Hematopoietic multipotent progenitor cell (in vitro differentiated cells): ENCODE results near the gene HNRNPA2B1. TPM values are rescaled to one million over a fixed set of nuclear protein-coding genes. Genes with fewer than 3 reads are reported as not detected.
"Not testable (repeated sequence)": the region's sequence is repeated elsewhere in the genome, so short reads cannot be mapped to it uniquely, and the experiment has no call there.

Experiments
- DNase-seq, 3 donors: peaks; one replicate each; pipeline ENCODE4 v3.0.0-alpha.2; 2011 to 2015; ENCODE audit warnings: low read depth in 2 of 3, low spot score in 2 of 3
- total RNA-seq: library from RNA; depleted of rRNA; stranded (reverse); fragments of >200 nt; gene quantifications from one replicate; pipeline ENCODE4 v1.2.3, GENCODE V29; 2012

The HNRNPA2B1 gene
- total RNA-seq, 1 donor: 89.9 TPM

DNA sequence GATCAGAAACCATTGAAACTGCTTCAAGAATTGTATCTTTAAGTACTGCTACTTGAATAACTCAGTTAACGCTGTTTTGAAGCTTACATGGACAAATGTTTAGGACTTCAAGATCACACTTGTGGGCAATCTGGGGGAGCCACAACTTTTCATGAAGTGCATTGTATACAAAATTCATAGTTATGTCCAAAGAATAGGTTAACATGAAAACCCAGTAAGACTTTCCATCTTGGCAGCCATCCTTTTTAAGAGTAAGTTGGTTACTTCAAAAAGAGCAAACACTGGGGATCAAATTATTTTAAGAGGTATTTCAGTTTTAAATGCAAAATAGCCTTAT is 14.7 kb downstream of the HNRNPA2B1 start:
- DNase-seq: no peak

DNA sequence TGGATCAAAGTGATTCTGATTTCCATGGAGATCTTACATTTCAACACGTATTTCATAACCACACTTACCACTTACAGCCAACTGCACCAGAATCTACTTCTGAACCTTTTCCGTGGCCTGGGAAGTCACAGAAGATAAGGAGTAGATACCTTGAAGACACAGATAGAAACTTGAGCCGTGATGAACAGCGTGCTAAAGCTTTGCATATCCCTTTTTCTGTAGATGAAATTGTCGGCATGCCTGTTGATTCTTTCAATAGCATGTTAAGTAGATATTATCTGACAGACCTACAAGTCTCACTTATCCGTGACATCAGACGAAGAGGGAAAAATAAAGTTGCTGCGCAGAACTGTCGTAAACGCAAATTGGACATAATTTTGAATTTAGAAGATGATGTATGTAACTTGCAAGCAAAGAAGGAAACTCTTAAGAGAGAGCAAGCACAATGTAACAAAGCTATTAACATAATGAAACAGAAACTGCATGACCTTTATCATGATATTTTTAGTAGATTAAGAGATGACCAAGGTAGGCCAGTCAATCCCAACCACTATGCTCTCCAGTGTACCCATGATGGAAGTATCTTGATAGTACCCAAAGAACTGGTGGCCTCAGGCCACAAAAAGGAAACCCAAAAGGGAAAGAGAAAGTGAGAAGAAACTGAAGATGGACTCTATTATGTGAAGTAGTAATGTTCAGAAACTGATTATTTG is 15.3 kb downstream of the HNRNPA2B1 start:
- DNase-seq: peak in 1 of 3 donors; percentile 42

DNA sequence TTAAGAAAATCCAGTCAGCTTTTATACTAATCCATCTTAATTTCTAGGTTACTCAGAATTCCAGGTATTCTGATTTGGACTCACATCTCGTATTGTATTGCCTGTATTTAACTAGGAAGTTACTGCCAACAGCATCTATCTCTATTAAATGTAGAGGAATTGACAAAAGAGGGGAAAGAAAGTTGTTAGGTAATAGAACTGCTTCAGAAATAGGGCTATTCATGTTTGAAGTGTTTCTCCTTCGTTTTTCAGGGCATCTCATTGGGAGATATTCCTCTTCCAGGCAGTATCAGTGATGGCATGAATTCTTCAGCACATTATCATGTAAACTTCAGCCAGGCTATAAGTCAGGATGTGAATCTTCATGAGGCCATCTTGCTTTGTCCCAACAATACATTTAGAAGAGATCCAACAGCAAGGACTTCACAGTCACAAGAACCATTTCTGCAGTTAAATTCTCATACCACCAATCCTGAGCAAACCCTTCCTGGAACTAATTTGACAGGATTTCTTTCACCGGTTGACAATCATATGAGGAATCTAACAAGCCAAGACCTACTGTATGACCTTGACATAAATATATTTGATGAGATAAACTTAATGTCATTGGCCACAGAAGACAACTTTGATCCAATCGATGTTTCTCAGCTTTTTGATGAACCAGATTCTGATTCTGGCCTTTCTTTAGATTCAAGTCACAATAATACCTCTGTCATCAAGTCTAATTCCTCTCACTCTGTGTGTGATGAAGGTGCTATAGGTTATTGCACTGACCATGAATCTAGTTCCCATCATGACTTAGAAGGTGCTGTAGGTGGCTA is 16.1 kb downstream of the HNRNPA2B1 start:
- DNase-seq: not testable (repeated sequence)

DNA sequence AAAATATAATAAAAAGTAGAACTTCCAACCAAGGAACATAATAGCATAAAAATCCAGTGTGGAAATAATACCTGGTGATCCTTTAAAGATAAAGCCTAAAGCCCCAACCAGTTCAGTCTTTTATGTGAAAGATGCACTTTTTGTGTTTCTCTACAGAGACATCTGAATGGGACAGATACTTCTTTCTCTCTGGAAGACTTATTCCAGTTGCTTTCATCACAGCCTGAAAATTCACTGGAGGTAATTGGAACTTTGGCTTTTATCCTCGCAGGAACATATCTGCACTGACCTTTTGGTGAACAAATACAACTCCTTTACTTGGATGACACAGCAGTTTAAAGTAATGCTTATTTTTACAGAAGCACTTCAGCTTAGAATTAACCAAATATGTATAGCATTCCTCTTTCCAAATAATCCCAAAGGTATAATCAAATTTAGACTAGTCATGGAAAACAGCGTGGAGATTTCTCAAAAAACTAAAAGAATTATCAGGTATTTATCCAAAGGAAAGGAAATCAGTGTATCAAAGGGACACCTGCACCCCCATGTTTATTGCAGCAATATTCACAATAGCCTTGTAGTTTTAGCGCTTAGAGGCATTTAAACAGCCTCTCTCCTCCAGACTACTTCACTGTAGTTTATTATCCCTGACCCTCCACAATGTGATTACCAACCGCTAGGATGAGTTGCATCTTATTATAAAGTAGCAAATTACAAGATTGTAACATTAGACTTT is 16.8 kb downstream of the HNRNPA2B1 start:
- no peak for DNase-seq

DNA sequence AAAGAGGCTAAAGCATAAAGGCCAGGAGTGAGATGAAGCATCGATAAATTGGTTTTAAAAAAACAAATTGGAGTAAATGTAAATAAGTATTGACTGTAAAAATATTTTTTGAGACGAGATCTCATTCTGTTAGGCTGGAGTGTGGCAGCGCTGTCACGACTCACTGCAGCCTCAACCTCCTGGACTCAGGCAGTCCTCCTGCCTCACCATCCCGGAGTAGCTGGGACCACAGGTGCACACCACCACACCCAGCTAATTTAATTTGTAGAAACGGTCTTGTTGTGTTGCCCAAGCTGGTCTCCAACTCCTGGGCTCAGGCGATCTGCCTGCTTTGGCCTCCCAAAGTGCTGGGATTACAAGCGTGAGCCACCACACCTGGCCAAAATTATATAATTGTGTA is 17.8 kb downstream of the HNRNPA2B1 start:
- DNase-seq: no peak

DNA sequence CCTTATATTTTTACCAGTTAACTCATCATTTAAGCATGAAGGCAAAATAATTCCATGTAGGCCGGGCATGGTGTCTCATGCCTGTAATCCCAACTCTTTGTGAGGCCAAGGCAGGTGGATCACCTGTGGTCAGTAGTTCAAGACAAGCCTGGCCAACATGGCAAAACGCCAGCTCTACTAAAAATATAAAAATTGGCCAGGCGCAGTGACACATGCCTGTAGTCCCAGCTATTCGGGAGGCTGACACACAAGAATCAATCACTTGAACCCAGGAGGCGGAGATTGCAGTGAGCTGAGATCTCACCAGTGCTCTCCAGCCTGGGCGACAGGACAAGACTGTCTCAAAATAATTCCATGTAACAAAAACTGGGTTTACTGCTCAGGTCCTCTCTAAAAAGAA is 18.3 kb downstream of the HNRNPA2B1 start:
- DNase-seq: no peak

DNA sequence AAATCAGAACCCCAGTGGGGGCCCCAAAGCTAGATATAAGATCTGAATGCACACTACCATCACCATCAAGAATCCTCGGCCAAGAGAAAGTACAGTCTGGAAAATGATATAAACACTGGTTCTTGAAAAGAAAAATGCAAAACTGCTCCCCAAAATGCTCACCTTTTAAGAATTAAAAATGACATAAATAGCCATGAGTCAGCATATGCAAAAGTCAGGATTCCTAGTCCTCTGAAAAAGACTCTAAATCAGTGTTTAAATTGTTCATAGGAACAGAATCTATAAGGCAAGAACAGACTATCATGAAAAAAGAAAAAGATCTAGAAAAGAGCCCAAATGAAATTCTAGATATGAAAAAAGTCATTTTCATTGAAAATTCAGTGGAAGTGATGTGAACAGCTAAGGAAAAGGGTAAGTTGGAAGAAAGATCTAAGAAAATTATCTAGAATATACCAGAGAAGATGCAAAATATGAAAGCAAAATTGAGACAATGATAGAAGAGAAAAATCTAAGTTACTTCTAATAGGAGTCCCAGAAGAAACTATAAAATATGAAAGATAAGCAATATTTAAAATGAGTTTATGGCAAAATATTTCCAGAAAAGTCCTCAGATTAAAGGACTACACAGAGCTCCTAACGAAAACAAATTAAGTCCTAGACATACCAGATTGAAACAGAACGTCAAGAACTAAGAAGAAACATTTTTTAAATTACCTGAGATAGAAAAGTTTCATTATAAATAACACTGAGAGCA is 18.9 kb downstream of the HNRNPA2B1 start:
- no peak for DNase-seq

DNA sequence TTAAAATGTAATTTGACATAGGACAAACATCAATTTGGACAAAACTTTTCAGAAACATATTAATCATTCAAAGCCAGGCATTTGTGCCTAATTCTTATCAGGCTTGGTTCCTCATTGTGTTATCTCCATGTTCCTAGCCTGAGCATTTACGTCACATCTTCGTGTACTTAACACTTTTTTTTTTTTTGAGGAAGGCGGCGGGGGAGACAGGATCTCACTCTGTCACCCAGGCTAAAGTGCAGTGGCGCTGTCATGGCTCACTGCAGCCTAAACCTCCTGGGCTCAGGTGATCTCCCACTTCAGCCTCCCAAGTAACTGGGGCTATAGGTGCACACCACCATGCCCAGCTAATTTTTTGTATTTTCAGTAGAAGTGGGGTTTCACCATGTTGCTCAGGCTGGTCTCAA is 19.8 kb downstream of the HNRNPA2B1 start:
- DNase-seq: peak in 2 of 3 donors; percentile 49 to 57

DNA sequence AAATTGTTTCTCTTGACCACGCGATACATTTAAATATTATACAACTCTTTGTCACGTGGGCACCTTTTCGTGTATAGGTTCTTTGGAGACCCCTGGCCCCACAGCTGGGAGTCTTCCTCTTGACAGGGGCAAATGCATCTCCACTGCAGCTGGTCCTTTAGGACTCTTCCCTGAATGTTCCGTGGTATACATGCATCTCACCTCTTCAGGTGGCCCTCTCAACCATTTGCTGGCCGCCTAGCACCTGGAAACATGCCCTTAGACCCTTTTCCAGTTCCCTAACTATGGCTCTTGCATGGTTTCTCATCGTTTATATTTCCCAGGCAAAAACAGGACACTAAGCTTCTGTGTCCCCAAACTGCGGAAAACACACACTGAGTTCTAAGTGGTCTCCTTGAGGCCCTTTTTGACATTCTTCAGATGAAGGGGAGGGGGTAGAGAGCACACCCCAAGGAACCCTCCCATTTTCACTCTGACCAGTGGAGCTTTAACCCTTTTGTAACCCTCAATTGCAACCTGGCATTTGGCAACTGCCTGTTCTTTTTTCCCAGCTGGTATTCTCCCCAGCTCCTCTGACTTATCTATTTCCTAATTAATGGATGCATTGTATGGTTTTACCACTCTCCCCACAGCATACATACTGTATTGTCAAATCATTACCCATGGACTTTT is 20.6 kb downstream of the HNRNPA2B1 start:
- DNase-seq: no peak

DNA sequence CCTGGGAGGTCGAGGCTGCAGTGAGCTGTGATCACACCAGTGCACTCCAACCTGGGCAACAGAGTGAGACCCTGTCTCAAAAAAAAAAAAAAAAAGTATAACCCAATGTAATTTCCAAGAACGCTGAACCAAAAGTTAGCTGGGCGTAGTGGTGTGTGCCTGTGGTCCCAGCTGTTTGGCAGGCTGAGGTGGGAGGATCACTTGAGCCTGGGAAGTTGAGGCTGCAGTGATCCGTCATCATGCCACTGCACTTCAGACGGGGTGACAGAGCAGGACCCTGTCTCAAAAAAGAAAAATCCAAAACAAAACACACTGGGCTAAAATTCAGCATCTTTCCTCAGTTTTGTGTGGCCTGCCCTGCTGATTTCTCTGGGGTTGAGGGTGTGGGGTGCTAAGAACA is 21.1 kb downstream of the HNRNPA2B1 start:
- DNase-seq: no peak

DNA sequence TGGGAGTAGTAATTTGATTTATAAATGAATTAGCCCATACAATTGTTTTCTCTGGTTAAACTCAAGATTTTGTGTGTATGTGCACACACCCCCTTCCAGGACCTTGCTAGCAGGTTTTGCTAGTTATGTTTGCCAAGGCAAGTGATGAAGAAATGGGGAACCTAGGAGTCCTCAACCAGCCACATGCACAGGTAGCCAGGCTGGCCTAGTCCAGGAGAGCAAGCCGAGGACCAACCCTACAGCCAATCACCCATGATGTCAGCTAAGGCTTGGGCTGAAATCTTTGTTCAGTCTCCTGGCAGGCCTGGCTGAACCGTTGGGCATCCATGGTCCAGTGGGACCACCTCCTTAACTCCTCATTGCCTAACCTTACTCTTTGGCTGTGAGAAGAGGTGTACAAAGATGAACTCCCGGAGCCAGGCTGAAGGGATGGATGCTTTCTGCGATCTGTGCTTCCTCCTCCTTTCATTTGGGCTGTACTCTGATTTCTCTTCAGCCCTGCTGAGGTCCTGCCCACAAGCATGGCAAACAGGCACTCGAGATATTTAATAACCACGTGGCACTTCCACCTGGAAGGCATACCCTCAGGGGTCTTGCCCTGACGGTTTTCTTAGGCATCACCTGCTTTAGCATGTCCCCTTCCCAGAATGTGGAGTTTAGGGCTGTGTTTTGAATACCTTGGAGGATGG is 22.1 kb downstream of the HNRNPA2B1 start:
- DNase-seq: no peak

DNA sequence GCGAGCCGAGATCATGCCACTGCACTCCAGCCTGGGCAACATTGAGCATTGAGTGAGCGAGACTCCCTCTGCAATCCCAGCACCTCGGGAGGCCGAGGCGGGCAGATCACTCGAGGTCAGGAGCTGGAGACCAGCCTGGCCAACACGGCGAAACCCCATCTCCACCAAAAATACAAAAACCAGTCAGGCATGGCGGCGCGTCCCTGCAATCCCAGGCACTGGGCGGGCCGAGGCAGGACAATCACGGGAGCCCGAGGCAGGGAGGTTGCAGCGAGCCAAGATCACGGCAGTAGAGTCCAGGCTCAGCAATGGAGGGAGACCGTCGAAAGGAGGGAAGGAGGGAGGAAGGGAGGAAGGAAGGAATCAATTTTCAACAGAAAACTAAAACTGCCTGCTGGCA is 23.3 kb downstream of the HNRNPA2B1 start:
- DNase-seq: not testable (repeated sequence)

DNA sequence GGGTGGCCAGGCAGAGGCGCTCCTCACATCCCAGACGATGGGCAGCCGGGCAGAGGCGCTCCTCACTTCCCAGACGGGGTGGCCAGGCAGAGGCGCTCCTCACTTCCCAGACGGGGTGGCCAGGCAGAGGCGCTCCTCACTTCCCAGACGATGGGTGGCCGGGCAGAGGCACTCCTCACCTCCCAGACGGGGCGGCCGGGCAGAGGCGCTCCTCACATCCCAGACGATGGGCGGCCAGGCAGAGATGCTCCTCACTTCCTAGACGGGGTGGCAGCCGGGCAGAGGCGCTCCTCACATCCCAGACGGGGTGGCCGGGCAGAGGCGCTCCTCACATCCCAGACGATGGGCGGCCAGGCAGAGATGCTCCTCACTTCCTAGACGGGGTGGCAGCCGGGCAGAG is 23.9 kb downstream of the HNRNPA2B1 start:
- DNase-seq: not testable (repeated sequence)

DNA sequence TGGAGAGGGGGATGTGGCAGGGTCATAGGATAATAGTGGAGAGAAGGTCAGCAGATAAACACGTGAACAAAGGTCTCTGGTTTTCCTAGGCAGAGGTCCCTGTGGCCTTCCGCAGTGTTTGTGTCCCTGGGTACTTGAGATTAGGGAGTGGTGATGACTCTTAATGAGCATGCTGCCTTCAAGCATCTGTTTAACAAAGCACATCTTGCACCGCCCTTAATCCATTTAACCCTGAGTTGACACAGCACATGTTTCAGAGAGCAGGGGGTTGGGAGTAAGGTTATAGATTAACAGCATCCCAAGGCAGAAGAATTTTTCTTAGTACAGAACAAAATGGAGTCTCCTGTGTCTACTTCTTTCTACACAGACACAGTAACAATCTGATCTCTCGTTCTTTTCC is 24.6 kb downstream of the HNRNPA2B1 start:
- not testable (repeated sequence) for DNase-seq

DNA sequence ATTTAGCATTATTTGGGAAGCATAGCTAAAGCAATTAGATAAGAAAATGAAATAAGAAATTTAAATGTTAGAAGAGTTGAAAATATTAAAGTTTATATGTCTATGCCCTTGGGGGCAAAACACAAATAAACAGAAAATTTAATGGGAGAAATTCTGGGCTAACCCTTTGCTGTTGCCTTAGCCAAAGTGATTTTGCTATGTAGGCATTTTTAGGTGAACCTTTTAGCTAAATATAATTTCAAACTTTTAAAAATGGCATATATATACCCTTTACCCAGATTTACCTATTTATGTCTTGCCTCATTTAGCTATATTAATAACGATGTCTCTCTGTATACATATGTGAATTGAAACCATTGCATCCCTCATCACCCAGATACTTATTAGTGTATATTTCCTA is 28.5 kb downstream of the HNRNPA2B1 start:
- no peak for DNase-seq

DNA sequence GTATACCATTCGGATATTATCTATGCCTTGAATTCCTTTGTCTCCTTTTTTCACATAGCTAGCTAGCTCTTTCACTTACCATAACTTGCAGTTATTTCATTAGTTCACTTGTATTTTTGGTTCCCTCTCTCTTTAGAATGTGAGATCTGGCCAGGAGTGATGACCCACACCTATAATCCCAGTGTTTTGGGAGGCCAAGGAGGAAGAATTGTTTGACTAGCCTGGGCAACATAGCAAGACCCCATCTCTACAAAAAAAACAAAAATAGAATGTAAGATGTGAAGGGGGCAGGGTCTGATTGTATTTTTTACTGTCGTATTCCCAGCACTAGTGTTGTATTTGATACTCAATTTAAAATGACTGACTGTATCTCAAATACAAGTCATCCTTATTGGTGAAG is 28.9 kb downstream of the HNRNPA2B1 start:
- no peak for DNase-seq

DNA sequence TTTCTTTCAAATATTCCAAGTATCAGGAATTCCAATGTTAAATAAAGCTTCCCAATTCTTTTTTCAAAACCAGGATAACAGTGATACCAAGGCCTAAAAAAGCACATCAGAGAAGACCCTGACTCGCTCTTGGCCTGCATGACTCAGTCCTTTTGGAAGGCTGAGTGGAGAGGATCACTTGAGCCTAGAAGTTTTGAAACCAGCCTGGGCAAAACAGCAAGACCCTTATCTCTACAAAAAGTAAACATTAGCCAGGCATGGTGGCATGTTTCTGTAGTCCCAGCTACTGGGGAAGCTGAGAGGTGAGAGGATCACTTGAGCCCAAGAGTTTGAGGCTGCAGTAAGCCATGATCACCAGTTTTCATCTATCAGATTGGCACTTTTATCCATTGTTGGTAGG is 29.9 kb downstream of the HNRNPA2B1 start:
- no peak for DNase-seq

DNA sequence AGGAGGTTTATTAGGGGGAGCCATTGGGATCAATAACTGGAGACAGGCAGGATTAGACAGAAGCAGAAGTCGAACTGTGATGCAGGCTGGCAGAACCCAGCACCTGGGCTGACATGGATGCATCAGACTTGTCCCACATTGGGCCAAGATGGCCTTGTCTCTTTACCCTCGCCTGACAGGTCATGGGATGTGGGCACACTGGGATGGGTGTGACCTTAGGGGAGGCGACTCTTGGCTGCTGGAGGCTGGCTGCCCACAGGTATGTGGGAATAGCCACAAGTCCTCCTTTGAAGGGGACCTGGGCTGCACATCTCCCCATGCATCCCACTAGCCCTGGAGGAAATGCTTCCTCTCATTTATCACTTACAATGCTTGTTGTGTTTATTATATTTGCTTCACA is 31.3 kb downstream of the HNRNPA2B1 start:
- DNase-seq: no peak

DNA sequence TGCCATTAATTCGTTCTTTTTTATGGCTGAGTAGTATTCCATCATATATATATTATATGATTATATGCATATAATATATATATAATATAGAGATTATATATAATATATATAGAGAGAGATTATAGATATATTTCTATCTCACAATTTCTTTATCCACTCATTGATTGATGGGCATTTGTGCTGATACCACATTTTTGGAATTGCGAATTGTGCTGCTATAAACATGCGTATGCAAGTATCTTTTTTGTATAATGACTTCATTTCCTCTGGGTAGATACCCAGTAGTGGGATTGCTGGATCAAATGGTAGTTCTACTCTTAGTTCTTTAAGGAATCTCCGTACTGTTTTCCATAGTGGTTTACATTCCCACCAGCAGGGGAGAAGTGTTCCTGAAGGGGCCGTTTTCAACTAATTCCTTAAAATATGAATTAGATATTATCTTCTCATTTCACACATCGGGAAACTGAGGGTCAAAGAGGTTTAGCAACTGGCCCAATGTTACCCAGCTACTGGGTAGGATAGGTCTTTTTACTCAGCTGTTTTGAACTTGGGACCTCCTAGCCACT is 32.0 kb downstream of the HNRNPA2B1 start:
- DNase-seq: no peak
